ENCODE data around the gene PODN.

The PODN gene

GRCh38 chr1:53075761-53076163 lies 13.7 kb downstream of the PODN start:
- peak; percentile 5 for DNase-seq

GRCh38 chr1:53076165-53076564 lies 14.2 kb downstream of the PODN start:
- peak; percentile 7 for DNase-seq

DNA sequence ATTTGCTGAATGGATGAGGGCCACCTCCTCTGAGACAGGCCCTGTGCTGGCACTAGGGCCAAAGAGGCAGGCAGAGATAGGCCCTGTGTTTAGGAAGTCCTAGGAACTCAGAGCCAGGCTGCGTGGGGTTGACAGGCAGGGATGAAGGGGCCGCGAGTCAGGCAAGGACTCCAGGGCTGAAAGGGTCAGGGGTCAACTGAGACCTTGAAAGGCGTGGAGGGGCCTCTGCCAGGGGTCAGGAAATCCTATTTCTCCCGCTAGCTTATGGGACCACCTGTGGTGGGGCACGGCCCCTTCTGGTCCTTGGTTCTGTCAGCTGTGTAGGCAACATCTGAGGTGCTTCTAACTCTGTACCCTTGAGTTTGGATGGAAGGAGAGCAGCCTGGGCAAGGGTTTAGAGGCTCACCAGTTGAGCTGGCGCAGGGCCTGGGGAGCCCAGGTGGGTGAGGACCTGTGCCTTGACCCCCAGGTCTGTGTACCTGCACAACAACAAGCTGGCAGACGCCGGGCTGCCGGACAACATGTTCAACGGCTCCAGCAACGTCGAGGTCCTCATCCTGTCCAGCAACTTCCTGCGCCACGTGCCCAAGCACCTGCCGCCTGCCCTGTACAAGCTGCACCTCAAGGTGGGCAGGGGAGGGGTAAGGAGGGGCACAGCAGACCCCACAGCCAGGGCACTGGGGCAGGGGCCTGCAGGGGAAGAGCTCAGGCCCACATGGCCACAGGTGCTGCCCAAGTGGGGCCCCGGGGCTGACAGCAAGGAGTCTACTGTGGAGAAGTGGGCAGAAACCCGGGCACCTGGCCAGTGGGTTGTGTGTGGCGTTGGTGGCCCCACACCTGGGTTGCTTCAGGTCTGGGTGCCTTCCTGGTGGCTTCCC lies 14.9 kb downstream of the PODN start:
- DNase-seq = peak; percentile 7

DNA sequence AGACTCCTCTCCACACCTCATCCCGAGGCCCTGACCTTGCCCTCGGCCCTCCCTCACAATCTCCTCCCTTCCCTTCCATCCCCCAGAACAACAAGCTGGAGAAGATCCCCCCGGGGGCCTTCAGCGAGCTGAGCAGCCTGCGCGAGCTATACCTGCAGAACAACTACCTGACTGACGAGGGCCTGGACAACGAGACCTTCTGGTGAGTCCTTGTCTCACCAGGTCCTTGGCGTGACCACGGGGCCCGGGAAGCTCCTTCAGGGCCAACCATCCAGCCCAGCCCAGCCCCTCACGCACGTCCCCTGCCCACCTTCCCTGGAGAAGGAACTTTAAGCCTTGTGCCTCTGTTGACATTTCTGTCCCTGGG lies 15.6 kb downstream of the PODN start:
- DNase-seq = no peak

DNA sequence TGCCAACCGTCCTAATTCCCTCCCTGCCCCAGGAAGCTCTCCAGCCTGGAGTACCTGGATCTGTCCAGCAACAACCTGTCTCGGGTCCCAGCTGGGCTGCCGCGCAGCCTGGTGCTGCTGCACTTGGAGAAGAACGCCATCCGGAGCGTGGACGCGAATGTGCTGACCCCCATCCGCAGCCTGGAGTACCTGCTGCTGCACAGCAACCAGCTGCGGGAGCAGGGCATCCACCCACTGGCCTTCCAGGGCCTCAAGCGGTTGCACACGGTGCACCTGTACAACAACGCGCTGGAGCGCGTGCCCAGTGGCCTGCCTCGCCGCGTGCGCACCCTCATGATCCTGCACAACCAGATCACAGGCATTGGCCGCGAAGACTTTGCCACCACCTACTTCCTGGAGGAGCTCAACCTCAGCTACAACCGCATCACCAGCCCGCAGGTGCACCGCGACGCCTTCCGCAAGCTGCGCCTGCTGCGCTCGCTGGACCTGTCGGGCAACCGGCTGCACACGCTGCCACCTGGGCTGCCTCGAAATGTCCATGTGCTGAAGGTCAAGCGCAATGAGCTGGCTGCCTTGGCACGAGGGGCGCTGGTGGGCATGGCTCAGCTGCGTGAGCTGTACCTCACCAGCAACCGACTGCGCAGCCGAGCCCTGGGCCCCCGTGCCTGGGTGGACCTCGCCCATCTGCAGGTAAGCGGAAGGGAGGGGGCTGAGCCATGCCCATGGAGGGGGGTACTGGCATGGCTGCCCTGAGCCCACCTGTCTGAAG lies 16.5 kb downstream of the PODN start:
- no peak for DNase-seq

DNA sequence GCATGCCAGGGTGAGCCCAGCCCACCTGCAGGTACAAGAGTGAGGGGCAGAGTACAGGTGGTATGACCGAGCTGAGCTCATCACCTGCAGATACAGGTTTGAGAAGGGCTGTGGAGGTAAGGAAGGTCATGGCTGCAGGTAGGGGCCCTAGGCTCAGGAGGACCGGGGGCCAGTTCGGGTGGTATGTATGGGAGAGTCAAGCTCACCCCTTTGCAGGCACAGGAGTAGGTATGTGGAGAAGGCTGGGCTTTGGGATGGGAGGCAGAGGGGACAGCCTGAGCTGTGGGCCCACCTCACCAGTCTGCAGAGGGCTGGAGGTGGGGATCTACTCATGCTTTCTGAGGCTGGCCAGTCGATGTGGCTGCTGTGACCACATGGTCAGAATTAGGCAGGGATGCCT lies 17.2 kb downstream of the PODN start:
- no peak for DNase-seq

DNA sequence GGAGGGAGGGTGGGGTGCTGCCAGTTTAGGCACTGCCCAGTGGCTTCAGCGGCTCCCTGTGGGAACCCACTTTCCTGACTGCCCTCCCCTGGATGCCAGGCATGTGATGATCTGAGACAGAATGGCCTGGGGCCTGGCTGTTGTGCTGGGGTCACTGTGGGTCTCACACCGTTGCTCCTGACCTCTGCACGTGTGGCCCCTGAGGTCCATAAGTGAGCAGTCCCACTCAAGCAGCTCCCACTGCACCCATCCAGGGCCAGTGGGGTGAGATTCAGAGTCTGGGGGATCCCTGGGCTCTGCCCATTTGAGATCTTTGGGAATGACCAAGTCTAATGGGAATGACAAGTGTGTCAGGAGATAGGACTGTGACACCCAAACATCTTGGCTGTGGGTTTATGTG lies 18.0 kb downstream of the PODN start:
- DNase-seq = no peak

DNA sequence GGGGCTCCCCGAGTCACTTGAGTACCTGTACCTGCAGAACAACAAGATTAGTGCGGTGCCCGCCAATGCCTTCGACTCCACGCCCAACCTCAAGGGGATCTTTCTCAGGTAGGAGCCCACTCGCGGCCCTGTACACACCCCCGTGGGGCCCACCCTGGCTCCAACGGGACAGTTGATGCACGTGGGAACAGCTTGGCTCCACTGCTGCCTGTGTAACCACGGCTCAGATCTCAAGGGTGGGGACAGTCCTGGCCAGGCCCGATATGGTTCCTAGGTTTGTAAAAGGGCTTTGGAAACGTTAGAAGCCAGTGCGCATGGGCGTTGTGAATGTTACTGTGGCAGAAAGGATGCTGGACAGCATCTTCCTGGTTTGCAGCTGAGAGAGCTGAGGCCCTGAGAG lies 18.8 kb downstream of the PODN start:
- DNase-seq = no peak

DNA sequence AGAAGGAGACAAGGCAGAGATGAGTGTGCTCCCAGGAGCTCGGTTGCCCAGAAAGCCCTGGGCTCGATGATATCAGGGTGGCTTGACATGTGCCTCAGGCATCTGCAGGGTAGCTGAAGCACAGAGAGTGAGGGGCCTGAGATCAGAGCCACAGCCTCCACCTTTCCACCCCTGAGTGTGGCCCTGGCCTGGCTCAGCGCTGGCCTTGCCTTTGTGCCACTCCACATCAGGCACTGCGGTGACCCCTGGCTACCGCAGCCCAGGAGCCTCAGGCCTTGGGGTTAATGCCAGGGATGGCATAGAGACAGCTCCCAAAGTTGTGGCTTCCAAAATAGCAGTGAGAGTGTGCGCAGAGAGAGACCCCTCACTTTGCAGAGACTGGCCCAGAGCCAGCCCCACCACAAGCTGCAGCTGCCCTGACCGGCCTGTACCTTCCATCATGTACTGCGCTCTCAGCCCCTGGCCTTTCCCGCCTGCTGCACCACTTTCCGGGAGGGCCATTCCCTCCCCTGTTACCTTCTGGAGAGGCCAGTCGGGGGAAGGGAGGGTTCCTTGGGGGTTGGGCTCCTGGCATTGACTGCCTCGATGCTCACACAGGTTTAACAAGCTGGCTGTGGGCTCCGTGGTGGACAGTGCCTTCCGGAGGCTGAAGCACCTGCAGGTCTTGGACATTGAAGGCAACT lies 19.5 kb downstream of the PODN start:
- no peak for DNase-seq

DNA sequence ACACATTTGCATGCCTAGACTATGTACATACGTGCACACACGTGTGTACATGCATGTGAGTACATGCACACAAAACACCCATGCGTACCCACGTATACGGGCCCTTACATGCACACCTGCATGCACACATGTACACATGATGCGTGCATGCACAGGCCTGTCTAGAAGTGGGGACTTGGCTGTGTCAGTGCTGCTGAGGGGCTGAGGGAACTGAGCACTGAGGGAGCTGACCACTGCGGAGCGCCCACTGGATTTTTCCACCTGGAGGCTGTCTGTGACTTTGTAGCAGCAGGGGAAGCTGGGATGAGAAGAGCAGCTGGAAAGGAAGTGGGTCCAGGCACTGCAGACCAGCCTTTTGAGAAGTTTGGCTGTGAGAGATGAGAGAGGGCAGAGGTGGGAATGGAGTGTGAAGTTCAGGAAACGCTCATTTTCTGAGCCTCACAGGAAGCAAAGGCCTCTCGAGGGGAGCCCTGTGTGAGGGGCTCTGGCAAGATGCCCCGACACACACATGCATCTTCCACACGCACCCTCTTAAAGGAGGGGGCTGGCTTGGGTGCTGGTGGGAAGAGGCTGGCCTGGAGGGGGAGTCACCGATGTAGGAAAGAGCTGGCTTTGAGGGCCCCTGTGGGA lies 20.9 kb downstream of the PODN start:
- DNase-seq = no peak

- no peak for DNase-seq
These were observed 21.9 kb downstream of the PODN start for GRCh38 chr1:53083636-53084588.

DNA sequence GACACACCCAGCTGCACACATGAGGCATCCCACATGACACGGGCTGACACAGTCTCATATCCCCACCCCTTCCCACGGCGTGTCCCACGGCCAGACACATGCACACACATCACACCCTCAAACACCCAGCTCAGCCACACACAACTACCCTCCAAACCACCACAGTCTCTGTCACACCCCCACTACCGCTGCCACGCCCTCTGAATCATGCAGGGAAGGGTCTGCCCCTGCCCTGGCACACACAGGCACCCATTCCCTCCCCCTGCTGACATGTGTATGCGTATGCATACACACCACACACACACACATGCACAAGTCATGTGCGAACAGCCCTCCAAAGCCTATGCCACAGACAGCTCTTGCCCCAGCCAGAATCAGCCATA lies 22.6 kb downstream of the PODN start:
- no peak for DNase-seq

GRCh38 chr1:53085405-53085804 lies 23.4 kb downstream of the PODN start:
- DNase-seq = no peak

- no peak for DNase-seq
These were observed 24.6 kb downstream of the PODN start for GRCh38 chr1:53086491-53087070.

- DNase-seq = no peak
These were observed 25.6 kb downstream of the PODN start for GRCh38 chr1:53087332-53088285.

- no peak for DNase-seq
These were observed 26.7 kb downstream of the PODN start for GRCh38 chr1:53088616-53089300.

- no peak for DNase-seq
These were observed 27.6 kb downstream of the PODN start for GRCh38 chr1:53089478-53090226.

- DNase-seq = no peak
These were observed 28.5 kb downstream of the PODN start for GRCh38 chr1:53090227-53091147.

Data from activated naive CD4-positive, alpha-beta T cell treated with anti-CD3 and anti-CD28 coated beads, Interleukin-2, amount 50 U/mL, for 16 hours (primary cell).